NCI-H2196 (cell line): ENCODE results near the gene OSCAR.
"Not testable (repeated sequence)": the region's sequence is repeated elsewhere in the genome, so short reads cannot be mapped to it uniquely, and the experiment has no call there.

ENCODE experiments used
- DNase-seq: peaks from one replicate; lab custom pipeline; 2025; ENCODE audit not compliant: unreplicated experiment; lab: John Stamatoyannopoulos, UW

The OSCAR gene

GRCh38 chr19:54125713-54126112 lies 25.1 kb upstream of the OSCAR start:
- no peak for DNase-seq

DNA sequence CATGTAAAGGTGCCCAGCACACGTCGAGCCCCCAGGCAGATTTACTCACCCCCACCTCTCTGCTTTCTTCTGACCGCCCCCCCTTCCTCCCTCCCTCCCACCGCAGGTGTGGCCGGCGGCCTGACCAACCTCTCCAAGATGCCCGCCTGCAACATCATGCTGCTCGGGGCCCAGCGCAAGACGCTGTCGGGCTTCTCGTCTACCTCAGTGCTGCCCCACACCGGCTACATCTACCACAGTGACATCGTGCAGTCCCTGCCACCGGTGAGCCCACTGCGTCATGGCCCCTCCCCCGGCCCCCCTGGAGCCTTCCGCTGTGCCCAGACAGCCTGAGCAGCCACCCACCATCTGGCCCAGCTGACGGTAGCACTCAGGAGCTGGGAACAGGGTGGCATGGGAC lies 23.8 kb upstream of the OSCAR start:
- no peak for DNase-seq

GRCh38 chr19:54123682-54124081 lies 23.1 kb upstream of the OSCAR start:
- DNase-seq: no peak

DNA sequence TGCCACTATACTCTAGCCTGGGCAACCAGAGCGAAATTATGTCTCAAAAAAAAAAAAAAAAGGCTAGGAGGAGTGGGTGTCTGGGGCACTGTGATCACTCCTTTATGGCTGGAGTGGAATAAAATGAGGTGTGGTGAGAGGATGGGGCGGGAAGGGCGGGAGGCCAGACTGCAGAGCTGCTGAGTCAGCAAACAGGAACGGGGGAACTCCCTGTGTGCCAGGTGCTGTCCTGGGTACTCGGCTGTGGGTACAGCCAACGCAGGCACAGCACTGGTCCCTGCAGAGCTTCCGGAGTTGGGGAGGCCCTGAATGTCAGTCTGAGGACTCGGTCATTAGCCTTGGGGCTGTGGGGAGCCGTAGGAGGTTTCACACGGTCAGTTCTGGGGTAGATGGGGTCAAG lies 20.7 kb upstream of the OSCAR start:
- no peak for DNase-seq

- DNase-seq: peak; percentile 99
These were observed 14.8 kb upstream of the OSCAR start, which contains the start of the genes PRPF31 and TFPT for GRCh38 chr19:54115109-54116063. Gene PRPF31, plus strand, starts transcription at chr19:54115754. Its CDS starts 2,525 bp downstream, at chr19:54118279. Gene TFPT, minus strand, starts transcription at chr19:54115657. Its CDS starts 388 bp downstream, at chr19:54115269.

DNA sequence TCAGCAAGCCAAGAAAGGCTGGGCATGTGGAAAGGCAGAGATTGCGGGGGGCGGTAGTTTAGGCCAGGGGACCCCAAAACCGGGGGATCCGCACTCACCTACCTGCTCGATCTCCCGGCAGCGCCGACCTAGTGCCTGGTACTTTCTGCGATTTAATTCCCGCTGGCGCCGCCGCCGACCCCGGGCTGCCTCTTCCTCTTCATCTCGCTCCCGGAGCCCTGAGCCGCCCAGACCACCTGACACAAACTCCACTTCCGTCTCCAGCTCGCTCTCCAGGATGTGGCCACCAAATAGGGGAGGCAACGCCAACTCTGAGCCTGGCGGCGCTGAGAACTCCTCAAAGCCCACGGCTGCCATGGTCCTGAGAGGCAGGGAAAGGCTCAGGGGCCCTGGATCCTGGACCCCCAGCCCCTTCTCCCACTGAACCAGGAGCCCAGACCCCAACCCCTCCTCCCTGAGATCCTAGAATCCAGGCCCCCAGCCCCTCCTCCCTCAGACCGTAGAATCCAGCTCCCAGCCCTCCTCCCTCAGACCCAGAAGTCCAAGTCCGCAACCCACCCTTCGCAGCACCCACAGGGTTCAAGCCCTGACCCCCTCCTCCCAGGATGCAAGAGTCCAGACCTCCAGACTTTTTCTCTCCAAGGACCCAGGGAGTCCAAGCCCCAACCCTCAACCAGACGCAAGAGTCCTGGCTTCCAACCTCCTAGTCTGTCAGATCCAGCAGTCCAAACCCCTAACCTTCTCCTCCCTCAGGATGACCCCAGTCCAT lies 13.9 kb upstream of the OSCAR start:
- peak; percentile 45 for DNase-seq

- DNase-seq: no peak
These were observed 9.0 kb upstream of the OSCAR start for GRCh38 chr19:54109651-54110050.

DNA sequence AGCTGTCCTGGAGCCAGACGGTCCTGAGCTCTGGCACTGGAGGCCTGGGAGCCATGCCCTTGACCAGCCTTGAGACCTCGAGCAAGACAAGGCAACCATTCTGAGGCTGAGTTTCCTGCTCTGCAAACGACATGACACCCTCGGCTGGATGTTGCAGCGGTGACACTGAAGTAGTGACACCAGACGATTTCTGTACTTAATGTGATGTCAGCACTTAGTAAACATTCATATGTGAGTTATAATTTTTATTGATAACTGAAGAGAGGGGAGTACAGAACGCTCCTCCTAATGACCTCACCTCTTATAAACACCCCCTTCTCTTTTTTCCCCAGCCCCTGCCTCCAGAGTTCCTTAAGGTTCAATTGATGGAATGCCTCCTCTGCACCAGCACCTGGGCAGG lies 7.9 kb upstream of the OSCAR start:
- DNase-seq: no peak

DNA sequence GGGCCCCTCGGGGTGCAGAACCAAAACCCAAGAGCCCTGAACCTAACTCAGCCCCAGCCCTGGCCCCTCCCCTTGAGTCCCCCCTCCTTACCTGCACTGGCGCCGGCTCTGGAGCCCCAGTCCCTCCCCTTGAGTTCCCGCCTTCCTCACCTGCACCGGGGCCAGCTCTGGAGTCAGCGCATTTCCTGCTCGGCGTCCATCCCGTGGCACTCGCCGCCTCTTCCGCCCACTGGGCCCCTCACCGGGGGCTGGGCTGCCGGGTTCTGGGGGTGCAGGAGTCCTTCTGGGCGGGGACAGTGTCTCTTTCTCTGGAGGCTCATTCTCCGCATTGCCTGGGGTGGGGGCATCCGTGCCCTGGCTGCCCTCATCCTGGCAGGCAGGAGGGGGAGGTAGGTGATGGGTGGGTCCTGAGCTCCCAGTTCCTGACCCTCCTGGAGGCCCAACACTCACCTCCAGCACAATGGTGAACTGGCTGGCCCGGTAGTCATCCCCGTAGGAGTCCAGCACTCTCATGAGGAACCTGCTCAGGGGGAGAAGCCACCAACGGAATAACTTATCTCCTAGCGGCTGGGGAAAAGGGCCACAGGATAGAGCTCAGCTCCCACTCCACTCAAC lies 7.4 kb upstream of the OSCAR start:
- DNase-seq: no peak

DNA sequence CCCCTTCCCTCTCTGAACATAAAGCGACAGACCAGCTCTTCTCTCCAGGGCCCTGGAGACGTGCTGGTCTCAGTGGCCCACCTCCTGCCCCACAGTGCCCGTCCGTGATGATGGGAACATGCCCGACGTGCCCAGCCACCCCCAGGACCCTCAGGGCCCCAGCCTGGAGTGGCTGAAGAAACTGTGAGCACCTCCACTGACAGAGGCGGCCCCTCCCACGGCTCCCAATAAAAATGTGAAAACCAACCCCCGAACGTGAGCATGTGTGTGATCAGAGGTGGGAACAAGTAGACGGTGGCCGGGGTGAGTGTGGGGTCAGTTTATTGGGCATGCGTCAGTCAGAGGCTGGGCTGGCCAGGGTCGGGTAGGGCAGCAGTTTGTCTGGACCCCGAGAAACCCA lies 6.1 kb upstream of the OSCAR start:
- DNase-seq: no peak

- no peak for DNase-seq
These were observed 5.2 kb upstream of the OSCAR start for GRCh38 chr19:54105796-54106195.

- no peak for DNase-seq
These were observed 4.6 kb upstream of the OSCAR start for GRCh38 chr19:54104998-54105715.

DNA sequence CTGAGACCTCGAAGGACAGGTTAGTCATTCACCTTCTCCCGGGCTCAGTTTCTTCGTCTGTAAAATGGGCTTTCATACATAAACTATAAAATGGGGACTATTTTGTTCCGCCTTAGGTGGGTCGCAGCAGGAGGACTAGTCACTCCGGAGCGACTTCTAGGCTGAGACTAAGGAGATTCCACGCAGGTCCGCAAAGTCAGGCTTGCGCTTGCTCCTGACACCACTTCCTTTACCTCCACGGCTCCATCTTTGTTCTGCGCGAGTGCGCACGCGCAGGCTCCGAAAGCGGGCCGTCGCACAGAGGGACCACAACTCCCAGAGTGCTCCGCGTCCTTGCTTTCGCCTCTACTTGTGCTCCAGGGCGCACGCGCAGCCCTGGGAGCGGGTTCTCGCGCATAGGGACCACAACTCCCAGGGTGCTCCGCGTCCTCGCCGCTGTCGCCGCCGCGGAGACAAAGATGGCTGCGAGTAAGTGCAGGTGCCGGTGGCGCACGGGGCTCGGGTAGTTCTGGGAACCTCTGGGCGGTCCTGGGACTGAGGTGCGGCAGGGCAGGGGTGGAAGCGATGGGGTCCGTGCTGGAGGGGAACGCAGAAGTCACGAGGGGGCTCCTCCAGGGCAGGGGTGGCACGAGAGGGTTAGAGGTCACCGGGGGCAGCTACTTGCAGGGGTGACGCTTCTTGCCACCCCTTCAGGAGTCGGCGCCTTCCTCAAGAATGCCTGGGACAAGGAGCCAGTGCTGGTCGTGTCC lies 2.0 kb upstream of the OSCAR start, which contains the start of gene NDUFA3:
Gene NDUFA3 (plus strand): TSS at position 435 of the 749 bp plus-strand sequence. CDS start 24 bp downstream, at position 459.
- peak; percentile 98 for DNase-seq

- not testable (repeated sequence) for DNase-seq
These were observed 724 bp downstream of the OSCAR start for GRCh38 chr19:54099903-54100255.

GRCh38 chr19:54099190-54099902 lies 1.3 kb downstream of the OSCAR start:
- DNase-seq: no peak

DNA sequence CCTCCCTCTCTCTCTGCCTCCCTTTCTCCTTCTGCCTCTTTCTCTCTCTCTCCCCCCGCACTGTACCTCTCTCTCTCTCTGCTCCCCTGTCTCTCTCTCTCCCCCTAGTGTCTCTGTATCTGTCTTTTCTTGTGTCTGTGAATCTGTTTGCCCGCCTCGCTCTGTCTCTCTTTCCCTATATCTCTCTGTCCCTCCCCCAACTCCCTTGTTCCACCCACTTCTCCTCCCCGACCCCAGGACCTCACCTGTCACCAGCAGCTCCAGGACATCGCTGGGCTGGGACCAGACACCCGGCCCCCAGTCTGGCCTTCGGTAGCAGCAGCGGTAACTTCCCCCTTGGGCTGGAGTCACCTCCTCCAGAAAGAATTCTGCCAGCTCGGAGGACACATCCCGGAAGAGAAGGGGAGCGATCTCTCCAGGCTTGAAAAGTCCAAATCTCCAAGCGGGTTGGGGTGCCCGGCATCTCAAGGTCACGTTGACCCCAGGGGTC lies 3.9 kb downstream of the OSCAR start:
- no peak for DNase-seq

DNA sequence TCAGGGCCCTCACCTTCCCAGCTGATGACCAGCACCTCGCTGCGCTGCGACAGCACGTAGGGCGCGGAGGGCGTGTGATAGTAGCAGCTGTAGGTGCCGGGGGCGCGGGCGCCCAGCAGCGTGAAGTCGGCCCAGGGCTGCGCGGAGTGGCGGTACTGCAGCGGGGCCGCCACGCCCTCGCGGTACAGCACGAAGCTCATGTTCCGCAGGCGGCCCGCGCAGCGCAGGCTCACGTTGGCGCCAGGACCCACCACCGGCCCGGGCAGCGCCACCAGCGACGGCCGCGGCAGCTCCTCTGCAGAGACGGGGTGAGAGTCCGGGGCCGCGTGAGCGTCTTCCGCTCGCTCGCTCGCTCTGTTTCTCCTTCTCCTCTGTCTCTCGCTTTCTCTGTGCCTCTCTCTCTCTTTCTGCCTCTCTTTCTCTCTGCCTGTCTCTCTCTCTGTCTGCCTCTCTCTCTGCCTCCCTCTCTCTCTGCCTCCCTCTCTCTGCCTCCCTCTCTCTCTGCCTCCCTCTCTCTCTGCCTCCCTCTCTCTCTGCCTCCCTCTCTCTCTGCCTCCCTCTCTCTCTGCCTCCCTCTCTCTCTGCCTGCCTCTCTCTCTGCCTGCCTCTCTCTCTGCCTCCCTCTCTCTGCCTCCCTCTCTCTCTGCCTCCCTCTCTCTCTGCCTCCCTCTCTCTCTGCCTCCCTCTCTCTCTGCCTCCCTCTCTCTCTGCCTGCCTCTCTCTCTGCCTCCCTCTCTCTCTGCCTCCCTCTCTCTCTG lies 4.6 kb downstream of the OSCAR start:
- not testable (repeated sequence) for DNase-seq

DNA sequence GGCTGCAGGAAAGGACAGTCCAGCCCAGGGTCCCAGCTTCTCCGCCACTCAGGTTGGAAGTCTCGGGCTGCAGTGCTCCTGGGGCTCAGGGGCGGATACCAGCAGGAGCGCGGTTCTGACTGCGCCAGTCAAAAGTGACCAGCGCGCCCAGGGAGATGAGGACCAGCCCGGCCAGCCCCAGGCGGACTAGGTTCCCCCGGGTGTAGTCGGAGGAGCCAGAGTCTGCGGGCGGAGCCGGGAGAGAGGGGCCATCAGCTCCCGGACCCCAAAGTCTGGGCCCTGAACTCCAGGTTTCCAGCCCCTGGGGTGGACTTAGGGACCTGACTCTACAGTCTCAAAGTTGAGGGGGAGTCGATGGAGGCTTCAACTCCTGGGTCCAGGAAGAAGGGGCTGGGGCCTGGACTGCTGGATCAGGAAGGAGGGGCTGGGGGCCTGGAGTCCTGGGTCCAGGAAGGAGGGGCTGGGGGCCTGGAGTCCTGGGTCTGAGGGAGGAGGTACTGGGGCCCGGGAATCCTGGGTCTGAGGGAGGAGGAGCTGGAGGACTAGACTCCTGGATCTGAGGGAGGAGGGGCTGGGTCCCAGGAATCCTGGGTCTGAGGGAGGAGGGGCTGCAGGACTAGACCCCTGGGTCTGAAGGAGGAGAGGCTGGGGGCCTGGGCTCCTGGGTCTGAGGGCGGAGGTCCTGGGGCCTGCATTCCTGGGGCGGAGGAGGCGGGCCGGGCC lies 5.3 kb downstream of the OSCAR start:
- no peak for DNase-seq
